Breast epithelium (tissue), 4 donors: ENCODE measurements around the gene GTF3A. TPM values are rescaled to one million over a fixed set of nuclear protein-coding genes. Genes with fewer than 3 reads are reported as not detected.

ENCODE experiments used
- DNase-seq, 2 donors: peaks; one replicate each; pipeline ENCODE4 v3.0.0-alpha.2; 2019; ENCODE audit warnings: low spot score in 2 of 2
- H3K27ac ChIP-seq, 2 donors: fragments of 200-600 bp; sonication (generic) in 1 of 2; one replicate each; pipeline ENCODE4 v1.5.1; 2016 to 2019; ENCODE audit warnings: mild to moderate bottlenecking in 1 of 2
- H3K27me3 ChIP-seq, 2 donors: fragments of 200-600 bp; sonication (generic) in 1 of 2; one replicate each; pipeline versions ENCODE4 v1.5.1 to v1.6.0; 2017 to 2019; ENCODE audit warnings: control low read depth in 1 of 2, mild to moderate bottlenecking in 1 of 2
- H3K36me3 ChIP-seq: fragments of 200-600 bp; one replicate; pipeline ENCODE4 v1.5.1; 2019
- H3K4me1 ChIP-seq, 2 donors: fragments of 200-600 bp; sonication (generic); one replicate each; pipeline ENCODE4 v1.5.1; 2016 to 2019; ENCODE audit warnings: control low read depth in 1 of 2
- H3K4me3 ChIP-seq, 3 donors: fragments of 200-600 bp; sonication (generic); 1 replicate in 2 of 3; 2 replicates in 1 of 3; pipeline ENCODE4 v1.5.1; 2016 to 2019; ENCODE audit warnings: mild to moderate bottlenecking in 3 of 3, moderate library complexity in 2 of 3
- H3K9me3 ChIP-seq, 2 donors: fragments of 200-600 bp; sonication (generic) in 1 of 2; one replicate each; pipeline ENCODE4 v1.5.1; 2016 to 2019; ENCODE audit warnings: control low read depth in 1 of 2
- POLR2A ChIP-seq: fragments of 450-650 bp; IDR thresholded peaks from one replicate; pipeline ENCODE4 v1.6.1; 2016; ENCODE audit warnings: antibody characterized with exemption, mild to moderate bottlenecking, moderate library complexity
- POLR2AphosphoS5 ChIP-seq, 3 donors: sonication (generic); formaldehyde crosslinking; IDR thresholded peaks; one replicate each; pipeline ENCODE4 v1.6.1; 2017; ENCODE audit warnings: antibody characterized with exemption in 3 of 3
- intact Hi-C: fragments of 100-400 bp; cut with DNase I; formaldehyde crosslinking; loops from one replicate; pipeline ENCODE4 v1.15.1; 2023; ENCODE audit warnings: low total_unique reads
- total RNA-seq, 3 donors: library from RNA; depleted of rRNA; stranded (reverse); fragments of >200 nt; gene quantifications; one replicate each; pipeline ENCODE4 v1.1.0, GENCODE V29; 2016
- TF ChIP-seq, protein P1 (sequence below), 3 donors: fragments of 450-650 bp; IDR thresholded peaks; one replicate each; pipeline ENCODE4 v1.5.1; 2016 to 2017; ENCODE audit warnings: antibody characterized with exemption in 3 of 3, mild to moderate bottlenecking in 3 of 3, moderate library complexity in 3 of 3

GTF3A gene
- total RNA-seq, 3 donors from 2014 or later = 124 to 186 (median 175) TPM

DNA sequence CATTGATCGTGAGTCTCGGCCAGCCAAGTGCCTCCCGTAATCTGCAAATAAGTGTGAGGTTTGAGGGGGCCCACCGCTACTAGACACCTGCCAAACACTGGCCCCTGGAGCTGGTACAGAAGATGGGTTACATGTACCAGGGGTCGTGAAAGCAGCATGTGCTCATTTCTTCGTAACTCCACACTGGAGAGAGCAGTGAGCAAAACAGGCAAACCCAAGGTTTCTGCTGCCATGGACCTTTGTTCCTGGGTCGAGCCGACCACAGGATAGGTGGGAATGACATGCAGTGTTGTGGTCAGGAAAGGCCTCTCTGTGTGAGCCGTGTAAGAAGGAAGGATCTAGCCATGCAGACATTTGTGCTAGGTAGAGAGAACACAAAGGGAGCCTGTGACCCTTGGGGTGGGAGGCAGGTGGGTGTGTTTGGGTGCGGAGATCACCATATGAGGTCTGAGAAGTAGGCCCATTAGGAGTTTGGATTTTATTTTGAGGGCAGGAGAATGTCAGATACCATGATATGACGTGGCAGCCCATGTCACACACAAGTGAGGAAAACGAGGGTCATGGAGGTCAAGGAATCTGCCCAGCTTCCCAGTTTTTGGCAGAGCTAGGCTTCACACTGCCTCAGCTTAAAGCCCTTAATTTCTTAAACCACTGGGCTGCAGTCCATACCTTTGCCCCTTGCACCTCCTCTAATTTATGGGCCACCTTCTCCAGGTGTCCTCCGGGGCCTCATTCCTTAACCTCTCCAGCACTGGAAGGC, 919 bp downstream of the GTF3A start:
- peaks cover 5 to 10% of the 10 kb centered on the region in 2 donors for H3K4me1 ChIP-seq
- intact Hi-C loops = no loop called here

DNA sequence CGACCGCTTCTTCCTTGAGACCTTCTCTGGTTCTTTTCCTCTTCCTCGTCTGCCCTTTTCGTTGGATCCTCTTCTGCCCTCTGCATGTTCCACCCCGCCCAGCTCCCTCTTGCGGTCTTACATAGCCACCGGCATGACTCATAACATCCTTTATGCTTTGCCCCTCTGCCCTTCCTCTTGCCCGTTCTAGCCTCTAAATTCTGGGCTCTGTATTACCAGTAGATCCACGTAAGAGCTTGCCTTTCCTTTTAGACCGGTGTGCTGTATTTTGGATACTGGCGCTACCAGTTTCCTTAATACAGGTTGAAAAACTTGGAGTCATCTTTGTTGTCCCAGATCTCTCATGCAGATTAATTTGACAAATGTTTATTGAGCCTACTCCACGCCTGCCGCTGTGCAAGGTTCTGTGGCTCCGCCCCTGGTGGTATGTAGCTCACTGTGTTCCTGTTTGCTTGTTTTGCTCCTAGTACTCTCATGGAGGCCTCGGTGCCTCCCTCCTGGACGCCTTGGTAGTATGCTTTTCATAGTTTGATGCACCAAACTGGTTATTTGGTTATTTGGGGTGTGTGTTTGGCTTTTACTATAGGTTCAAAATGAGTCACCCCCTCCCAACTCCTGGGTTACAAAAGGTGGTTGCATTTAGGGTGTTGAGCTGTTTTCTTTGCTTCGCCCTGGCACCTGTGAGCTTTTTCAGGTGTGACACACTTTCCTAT, 1.7 kb downstream of the GTF3A start:
- H3K36me3 ChIP-seq = no peaks in the 10 kb centered on the region
- TF ChIP-seq POLR2A (no peak), POLR2AphosphoS5 (IDR thresholded peaks at IDR 0.05) (peak in 1 of 3 donors; percentile 35)
- TF ChIP-seq, protein P1, sequence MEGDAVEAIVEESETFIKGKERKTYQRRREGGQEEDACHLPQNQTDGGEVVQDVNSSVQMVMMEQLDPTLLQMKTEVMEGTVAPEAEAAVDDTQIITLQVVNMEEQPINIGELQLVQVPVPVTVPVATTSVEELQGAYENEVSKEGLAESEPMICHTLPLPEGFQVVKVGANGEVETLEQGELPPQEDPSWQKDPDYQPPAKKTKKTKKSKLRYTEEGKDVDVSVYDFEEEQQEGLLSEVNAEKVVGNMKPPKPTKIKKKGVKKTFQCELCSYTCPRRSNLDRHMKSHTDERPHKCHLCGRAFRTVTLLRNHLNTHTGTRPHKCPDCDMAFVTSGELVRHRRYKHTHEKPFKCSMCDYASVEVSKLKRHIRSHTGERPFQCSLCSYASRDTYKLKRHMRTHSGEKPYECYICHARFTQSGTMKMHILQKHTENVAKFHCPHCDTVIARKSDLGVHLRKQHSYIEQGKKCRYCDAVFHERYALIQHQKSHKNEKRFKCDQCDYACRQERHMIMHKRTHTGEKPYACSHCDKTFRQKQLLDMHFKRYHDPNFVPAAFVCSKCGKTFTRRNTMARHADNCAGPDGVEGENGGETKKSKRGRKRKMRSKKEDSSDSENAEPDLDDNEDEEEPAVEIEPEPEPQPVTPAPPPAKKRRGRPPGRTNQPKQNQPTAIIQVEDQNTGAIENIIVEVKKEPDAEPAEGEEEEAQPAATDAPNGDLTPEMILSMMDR (IDR thresholded peaks at IDR 0.05) = peak; percentile 5 to 46 (median 21)
- intact Hi-C loops = no loop called here
- H3K4me1 ChIP-seq = peaks cover 5 to 10% of the 10 kb centered on the region in 2 donors
- peak; percentile 63 to 77 for DNase-seq
- no peaks in the 10 kb centered on the region for H3K27me3 ChIP-seq
- H3K4me3 ChIP-seq = peak overlapping the region; percentile 63 to 83 (median 81)
- H3K9me3 ChIP-seq = no peaks in the 10 kb centered on the region
- H3K27ac ChIP-seq = peak overlapping the region; percentile 92

More for the DNA sequence above, 919 bp downstream of the GTF3A start:
- H3K27me3 ChIP-seq = no peaks in the 10 kb centered on the region
- no peaks in the 10 kb centered on the region for H3K9me3 ChIP-seq
- peak overlapping the region; percentile 63 to 83 (median 81) for H3K4me3 ChIP-seq
- no peaks in the 10 kb centered on the region for H3K36me3 ChIP-seq
- H3K27ac ChIP-seq = peak overlapping the region; percentile 92
- DNase-seq = no peak
- TF ChIP-seq POLR2AphosphoS5 (IDR thresholded peaks at IDR 0.05) (no peak), POLR2A (no peak)
- TF ChIP-seq, protein P1 (IDR thresholded peaks at IDR 0.05) = no peak

DNA sequence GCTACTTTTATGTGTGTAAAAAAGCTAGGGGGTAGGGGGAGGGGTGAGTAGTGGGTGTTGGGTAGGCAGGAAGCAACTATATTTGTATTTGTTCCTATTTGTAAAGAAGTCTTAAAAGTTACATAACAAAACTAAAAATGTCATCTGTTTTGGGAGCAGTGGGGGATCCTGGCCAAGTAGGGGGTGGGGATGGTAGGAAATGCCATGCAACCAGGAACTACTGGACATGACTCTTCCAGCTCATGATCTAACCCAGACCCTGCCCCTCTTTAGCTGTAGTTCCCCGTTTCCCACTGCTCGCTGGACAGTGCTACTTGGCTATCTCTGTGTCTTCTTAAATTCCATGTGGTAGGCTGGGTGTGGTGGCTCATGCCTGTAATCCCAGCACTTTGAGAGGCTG, 3.2 kb downstream of the GTF3A start:
- Histone ChIP-seq H3K36me3 (peaks cover 12% of the 10 kb centered on the region), H3K9me3 (no peaks in the 10 kb centered on the region), H3K4me3 (no peak overlapping the region), H3K27ac (peak overlapping the region; percentile 92), H3K27me3 (no peaks in the 10 kb centered on the region), H3K4me1 (peaks cover 5 to 10% of the 10 kb centered on the region in 2 donors)
- DNase-seq = no peak
- no peak for TF ChIP-seq POLR2AphosphoS5 (IDR thresholded peaks at IDR 0.05)
- no peak for TF ChIP-seq POLR2A
- TF ChIP-seq, protein P1 (IDR thresholded peaks at IDR 0.05) = no peak
- intact Hi-C loops = no loop called here

DNA sequence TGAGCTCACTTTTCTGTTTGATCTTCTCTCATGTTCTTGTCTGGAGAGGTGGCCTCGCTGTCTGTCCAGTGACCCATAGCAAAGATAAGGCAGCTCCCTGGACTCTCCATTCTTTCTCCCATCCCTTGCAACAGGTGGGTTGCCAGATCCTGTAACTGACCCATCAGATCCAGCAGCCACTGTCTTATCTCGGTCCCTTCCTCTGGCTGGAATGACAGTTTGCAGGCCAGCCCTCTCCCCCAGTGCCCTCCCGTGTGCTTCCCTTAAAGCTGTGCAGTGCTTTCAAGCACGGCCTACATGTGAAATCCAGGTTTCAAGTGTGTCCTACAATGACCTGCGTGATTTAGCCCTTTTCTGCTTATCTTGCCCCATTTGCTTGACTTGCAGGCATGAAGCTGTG, 3.7 kb downstream of the GTF3A start:
- H3K27me3 ChIP-seq = no peaks in the 10 kb centered on the region
- H3K9me3 ChIP-seq = no peaks in the 10 kb centered on the region
- no peak overlapping the region for H3K27ac ChIP-seq
- peaks cover 5 to 10% of the 10 kb centered on the region in 2 donors for H3K4me1 ChIP-seq
- no peak for TF ChIP-seq POLR2A
- TF ChIP-seq, protein P1 (IDR thresholded peaks at IDR 0.05) = no peak
- TF ChIP-seq POLR2AphosphoS5 (IDR thresholded peaks at IDR 0.05) = no peak
- peaks cover 13% of the 10 kb centered on the region for H3K36me3 ChIP-seq
- intact Hi-C loops = no loop called here
- H3K4me3 ChIP-seq = no peak overlapping the region
- DNase-seq = no peak

DNA sequence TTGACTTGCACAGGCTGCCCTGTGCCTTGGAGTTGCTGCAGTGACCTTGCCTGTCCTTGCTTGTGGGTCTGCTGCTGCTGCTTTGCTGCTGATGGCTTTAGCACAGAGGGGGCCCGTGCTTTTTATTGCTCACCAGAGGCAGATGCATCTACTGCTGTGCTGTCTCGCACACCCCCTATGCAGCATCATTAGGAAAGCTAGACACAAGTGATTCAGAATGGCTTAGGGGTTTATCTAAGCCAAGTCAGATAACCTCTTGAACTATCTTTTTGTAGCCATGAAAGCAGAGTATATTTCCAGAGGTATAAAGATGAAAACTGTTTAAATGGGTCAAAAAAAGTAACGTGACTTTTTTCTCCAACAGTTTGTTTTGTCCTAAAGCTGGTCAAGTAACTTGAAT, 7.8 kb downstream of the GTF3A start:
- H3K4me3 ChIP-seq = no peak overlapping the region
- no peaks in the 10 kb centered on the region for H3K27me3 ChIP-seq
- H3K36me3 ChIP-seq = peaks cover 17% of the 10 kb centered on the region
- DNase-seq = no peak
- no peak overlapping the region for H3K27ac ChIP-seq
- TF ChIP-seq, protein P1 (IDR thresholded peaks at IDR 0.05) = no peak
- TF ChIP-seq POLR2A = no peak
- TF ChIP-seq POLR2AphosphoS5 (IDR thresholded peaks at IDR 0.05) = no peak
- H3K4me1 ChIP-seq = no peaks in the 10 kb centered on the region
- intact Hi-C loops = no loop called here
- no peaks in the 10 kb centered on the region for H3K9me3 ChIP-seq
